ACHN (cell line): ENCODE measurements around the gene UBTD1.
A peak's percentile ranks its signal among the peaks of the same experiment; 100 is the strongest.
"Not testable (repeated sequence)": the region's sequence is repeated elsewhere in the genome, so short reads cannot be mapped to it uniquely, and the experiment has no call there.

Experiments used
- DNase-seq: peaks from one replicate; pipeline ENCODE4 v3.0.0-alpha.2; 2015
- in situ Hi-C: cut with HindIII; loops from 2 replicates; pipeline ENCODE4 v1.10.0; 2017; ENCODE audit warnings: low sequenced_read_pairs, low pct_ligation_motif_present, low pct_unique_long_range_greater_than_20kb

The UBTD1 gene

GRCh38 chr10:97572214-97572989, 73.7 kb downstream of the UBTD1 start, which contains the start of gene ANKRD2:
TSS of gene ANKRD2 (plus strand) at chr10:97572779. CDS start at chr10:97572789, 10 bp downstream.
- in situ Hi-C loops, result no loop called here
- peak; percentile 90 for DNase-seq

- peak; percentile 57 for DNase-seq
- in situ Hi-C loops, result no loop called here
These were observed 74.3 kb downstream of the UBTD1 start for GRCh38 chr10:97573021-97573420.

- DNase-seq, result no peak
- in situ Hi-C loops, result no loop called here
These were observed 74.9 kb downstream of the UBTD1 start for GRCh38 chr10:97573672-97574071.

GRCh38 chr10:97574374-97575126, 75.8 kb downstream of the UBTD1 start:
- peak; percentile 100 for DNase-seq
- in situ Hi-C loops, result no loop called here

GRCh38 chr10:97575127-97575668, 76.5 kb downstream of the UBTD1 start:
- peak; percentile 81 for DNase-seq
- in situ Hi-C loops, result no loop called here

GRCh38 chr10:97576487-97576886, 77.8 kb downstream of the UBTD1 start:
- in situ Hi-C loops, DNase-seq: not testable (repeated sequence)

GRCh38 chr10:97577701-97578100, 79.0 kb downstream of the UBTD1 start:
- in situ Hi-C loops, result no loop called here

GRCh38 chr10:97578171-97578844, 79.6 kb downstream of the UBTD1 start:
- DNase-seq, result no peak
- in situ Hi-C loops, result no loop called here

More at GRCh38 chr10:97577701-97578100, 79.0 kb downstream of the UBTD1 start:
- no peak for DNase-seq

- DNase-seq, result no peak
- in situ Hi-C loops, result no loop called here
These were observed 82.0 kb downstream of the UBTD1 start for GRCh38 chr10:97580421-97581367.

- in situ Hi-C loops, result no loop called here
- DNase-seq, result no peak
These were observed 83.4 kb downstream of the UBTD1 start for GRCh38 chr10:97582169-97582568.

- in situ Hi-C loops, result no loop called here
- no peak for DNase-seq
These were observed 84.8 kb downstream of the UBTD1 start for GRCh38 chr10:97583476-97583875.

GRCh38 chr10:97584060-97584797, 85.5 kb downstream of the UBTD1 start, which contains the start of gene HOGA1:
TSS of gene HOGA1 (plus strand) at chr10:97584389. CDS start at chr10:97584704, 315 bp downstream.
- DNase-seq, result peak; percentile 99

GRCh38 chr10:97584798-97585438, 86.2 kb downstream of the UBTD1 start:
- no peak for DNase-seq
- in situ Hi-C loops, result no loop called here

More at GRCh38 chr10:97584060-97584797, 85.5 kb downstream of the UBTD1 start, which contains the start of gene HOGA1:
- in situ Hi-C loops, result no loop called here

- in situ Hi-C loops, result no loop called here
- peak; percentile 31 for DNase-seq
These were observed 86.7 kb downstream of the UBTD1 start for GRCh38 chr10:97585439-97585811.

- no peak for DNase-seq
- in situ Hi-C loops, result no loop called here
These were observed 88.5 kb downstream of the UBTD1 start for GRCh38 chr10:97587183-97587582.

GRCh38 chr10:97589479-97589878, 90.8 kb downstream of the UBTD1 start, which contains the start of gene C10orf62:
TSS of gene C10orf62 (plus strand) at chr10:97589721. CDS start at chr10:97589898, 177 bp downstream.
- in situ Hi-C loops, result no loop called here
- DNase-seq, result no peak
